Adrenal gland (tissue), 12 donors: ENCODE results near the gene PIP5K1C. TPM values are rescaled to one million over a fixed set of nuclear protein-coding genes. Genes with fewer than 3 reads are reported as not detected.
A peak's percentile ranks its signal among the peaks of the same experiment; 100 is the strongest.

Source experiments
- DNase-seq, 7 donors: peaks; one replicate each; pipeline ENCODE4 v3.0.0-alpha.2; 2019 to 2020
- H3K27ac ChIP-seq, 5 donors: fragments of 200-600 bp; sonication (generic) in 4 of 5; 1 replicate in 3 of 5; 2 replicates in 2 of 5; pipeline versions ENCODE4 v1.5.1 to v1.8.0; 2016 to 2020; ENCODE audit warnings: mild to moderate bottlenecking in 1 of 5
- H3K27me3 ChIP-seq: fragments of 200-600 bp; 2 replicates; pipeline ENCODE4 v1.8.0; 2021
- H3K36me3 ChIP-seq, 2 donors: fragments of 200-600 bp; replicated peaks in 1 of 2; 1 replicate in 1 of 2; 2 replicates in 1 of 2; pipeline versions ENCODE4 v1.5.1 to v1.8.0; 2018 to 2022
- H3K4me1 ChIP-seq, 2 donors: fragments of 200-600 bp; replicated peaks in 1 of 2; 1 replicate in 1 of 2; 2 replicates in 1 of 2; pipeline versions ENCODE4 v1.5.1 to v1.8.0; 2018 to 2021
- H3K4me3 ChIP-seq, 4 donors: fragments of 200-600 bp; sonication (generic) in 3 of 4; one replicate each; pipeline ENCODE4 v1.5.1; 2016 to 2018
- H3K9me3 ChIP-seq, 3 donors: fragments of 200-600 bp; sonication (generic) in 1 of 3; replicated peaks in 1 of 3; 1 replicate in 2 of 3; 2 replicates in 1 of 3; pipeline versions ENCODE4 v1.5.1 to v1.8.0; 2016 to 2021
- POLR2A ChIP-seq, 2 donors: fragments of 450-650 bp; IDR thresholded peaks; one replicate each; pipeline ENCODE4 v1.6.1; 2017; ENCODE audit warnings: antibody characterized with exemption in 2 of 2, mild to moderate bottlenecking in 2 of 2, moderate library complexity in 1 of 2
- WGBS, 4 donors: extraction: QIAGEN DNeasy Blood & Tissue Kit in 2 of 4; methylation state at CpG; one replicate each; pipeline versions ENCODE4 v1.1.5 to v1.1.7; 2013 to 2017; 5-methylcytosine and 5-hydroxymethylcytosine counted together
- intact Hi-C, 2 donors: fragments of 100-400 bp; cut with DNase I; formaldehyde crosslinking; loops; one replicate each; pipeline versions ENCODE4 v1.14.1 to v1.15.0; 2022 to 2023
- polyA plus RNA-seq, 3 donors: library from polyadenylated mRNA; stranded (reverse); fragments of 200-250 nt in 2 of 3; fragments of 350-450 nt in 1 of 3; fragmentation: Illumina TruSeq in 1 of 3; extraction: RNeasy Lipid Tissue Mini Kit (QIAGEN cat#74804) in 1 of 3; gene quantifications; one replicate each; pipeline ENCODE4 v1.2.3, GENCODE V29; 2013 to 2014
- total RNA-seq, 9 donors: library from RNA; depleted of rRNA in 4 of 9; stranded (reverse); fragments of >200 nt in 4 of 9; fragments of 120-200 nt in 1 of 9; fragmentation: NEBNext Ultra II Directional in 1 of 9; extraction: Animal tissue kit (Norgen Biotek cat#: 25700) in 1 of 9; gene quantifications; one replicate each; pipeline versions ENCODE4 v1.1.0 to v1.2.4, GENCODE V29; 2013 to 2023
- TF ChIP-seq, protein P1 (sequence below), 6 experiments: fragments of 450-650 bp in 4 of 6; fragments of 200-600 bp in 2 of 6; sonication (generic) in 1 of 6; IDR thresholded peaks; 1 replicate in 5 of 6; 2 replicates in 1 of 6; pipeline versions ENCODE4 v1.5.1 to v1.8.0; 2016 to 2021; ENCODE audit warnings: antibody characterized with exemption in 6 of 6, mild to moderate bottlenecking in 2 of 6, moderate library complexity in 1 of 6
- donor health status: healthy with polysubstance abuse.
- donor health status: Bipolar disorder and iron deficiency.
- donor health status: DM: yes; HTN: yes; CAD: no.
- donor health status: DM: no; HTN: no; CAD: no.
- donor health status: DM: no; HTN: no; CAD: no.
- donor health status: DM: yes; HTN: yes; CAD: no.

Gene PIP5K1C
- total and polyA plus RNA-seq, 12 donors: 4.0 to 44.7 (median 31.0) TPM

DNA sequence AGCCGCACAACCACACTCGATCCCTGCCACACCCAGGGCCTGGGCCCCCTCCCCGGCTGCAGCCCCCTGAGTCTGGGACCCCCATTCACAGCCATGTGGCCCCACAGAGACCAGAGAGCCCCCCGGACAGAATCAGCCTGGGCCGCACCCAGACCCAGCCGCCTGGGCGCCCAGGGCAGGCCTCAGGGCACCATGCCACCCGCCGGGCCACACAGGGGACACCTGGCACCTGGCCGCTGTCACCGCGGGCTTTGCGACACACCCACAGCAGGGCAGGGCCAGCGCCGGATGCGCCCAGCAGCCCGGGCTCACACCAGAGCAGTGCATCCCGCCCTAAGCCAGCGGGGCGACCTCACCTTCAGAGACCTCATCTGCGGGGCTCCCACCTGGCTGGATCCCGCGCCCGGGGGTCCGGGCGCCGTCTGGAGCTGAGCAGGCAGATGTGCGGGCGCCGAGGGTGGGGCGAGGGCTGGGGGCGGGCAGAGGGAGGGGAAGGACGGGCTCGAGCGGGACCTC is 94.0 kb downstream of the PIP5K1C start:
- Histone ChIP-seq H3K4me1 (peaks cover 42 to 57% of the 10 kb centered on the region in 2 donors), H3K4me3 (peak overlapping the region in 3 of 4 donors; percentile 62 to 73 (median 63)), H3K36me3 (no peaks in the 10 kb centered on the region), H3K27ac (peak overlapping the region in 4 of 5 donors; percentile 74 to 94 (median 80)), H3K27me3 (no peaks in the 10 kb centered on the region), H3K9me3 (no peaks in the 10 kb centered on the region)
- TF ChIP-seq, protein P1, sequence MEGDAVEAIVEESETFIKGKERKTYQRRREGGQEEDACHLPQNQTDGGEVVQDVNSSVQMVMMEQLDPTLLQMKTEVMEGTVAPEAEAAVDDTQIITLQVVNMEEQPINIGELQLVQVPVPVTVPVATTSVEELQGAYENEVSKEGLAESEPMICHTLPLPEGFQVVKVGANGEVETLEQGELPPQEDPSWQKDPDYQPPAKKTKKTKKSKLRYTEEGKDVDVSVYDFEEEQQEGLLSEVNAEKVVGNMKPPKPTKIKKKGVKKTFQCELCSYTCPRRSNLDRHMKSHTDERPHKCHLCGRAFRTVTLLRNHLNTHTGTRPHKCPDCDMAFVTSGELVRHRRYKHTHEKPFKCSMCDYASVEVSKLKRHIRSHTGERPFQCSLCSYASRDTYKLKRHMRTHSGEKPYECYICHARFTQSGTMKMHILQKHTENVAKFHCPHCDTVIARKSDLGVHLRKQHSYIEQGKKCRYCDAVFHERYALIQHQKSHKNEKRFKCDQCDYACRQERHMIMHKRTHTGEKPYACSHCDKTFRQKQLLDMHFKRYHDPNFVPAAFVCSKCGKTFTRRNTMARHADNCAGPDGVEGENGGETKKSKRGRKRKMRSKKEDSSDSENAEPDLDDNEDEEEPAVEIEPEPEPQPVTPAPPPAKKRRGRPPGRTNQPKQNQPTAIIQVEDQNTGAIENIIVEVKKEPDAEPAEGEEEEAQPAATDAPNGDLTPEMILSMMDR (IDR thresholded peaks at IDR 0.05): no peak
- no peak for TF ChIP-seq POLR2A (IDR thresholded peaks at IDR 0.05)
- DNase-seq: peak in 6 of 7 donors; percentile 53 to 69 (median 64)
- WGBS, 4 donors: 1 to 9% (median 5%) methylated on average over 16 to 35 of the region's 35 CpGs; no CpG with 5 or more reads in 1 of the 4 donors
- intact Hi-C loops: no loop called here

DNA sequence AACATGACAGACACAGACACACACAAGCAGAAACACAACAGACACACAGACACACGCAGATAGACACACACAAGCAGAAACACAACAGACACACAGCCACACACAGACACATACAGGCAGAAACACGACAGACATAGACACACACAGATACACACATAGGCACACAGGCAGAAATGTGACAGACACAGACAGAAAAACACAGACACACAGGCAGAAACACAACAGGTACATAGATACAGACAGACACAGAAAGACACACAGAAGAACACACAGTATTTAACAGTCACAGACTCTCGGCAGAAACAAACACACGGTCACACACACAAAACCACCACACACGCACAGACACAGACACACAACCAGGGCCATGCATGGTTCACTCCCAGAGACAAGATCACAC is 94.5 kb downstream of the PIP5K1C start:
- no peaks in the 10 kb centered on the region for H3K36me3 ChIP-seq
- TF ChIP-seq POLR2A (IDR thresholded peaks at IDR 0.05): no peak
- TF ChIP-seq, protein P1 (IDR thresholded peaks at IDR 0.05): no peak
- H3K27me3 ChIP-seq: no peaks in the 10 kb centered on the region
- intact Hi-C loops: no loop called here
- H3K4me1 ChIP-seq: peaks cover 42 to 57% of the 10 kb centered on the region in 2 donors
- no peaks in the 10 kb centered on the region for H3K9me3 ChIP-seq
- H3K27ac ChIP-seq: peak overlapping the region in 3 of 5 donors; percentile 78 to 94 (median 83)
- DNase-seq: peak in 1 of 7 donors; percentile 8
- 41 to 62% (median 46%) methylated on average over 5 of the region's 5 CpGs for WGBS, 4 donors
- peak overlapping the region in 2 of 4 donors; percentile 62 to 73 for H3K4me3 ChIP-seq

DNA sequence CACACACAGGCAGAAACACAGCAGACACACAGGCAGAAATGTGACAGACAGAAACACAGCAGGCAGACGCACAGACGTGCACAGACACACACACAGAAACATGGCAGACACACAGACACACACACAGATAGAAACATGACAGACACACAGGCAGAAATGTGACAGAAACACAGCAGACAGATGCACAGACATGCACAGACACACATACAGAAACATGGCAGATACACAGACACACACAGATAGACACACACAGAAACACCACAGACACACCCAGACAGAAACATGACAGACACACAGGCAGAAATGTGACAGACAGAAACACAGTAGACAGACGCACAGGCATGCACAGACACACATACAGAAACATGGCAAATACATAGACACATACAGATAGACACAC is 94.9 kb downstream of the PIP5K1C start:
- DNase-seq: no peak
- 50 to 62% (median 61%) methylated on average over 3 of the region's 3 CpGs for WGBS, 4 donors
- H3K36me3 ChIP-seq: no peaks in the 10 kb centered on the region
- intact Hi-C loops: no loop called here
- H3K4me1 ChIP-seq: peaks cover 42 to 57% of the 10 kb centered on the region in 2 donors
- TF ChIP-seq, protein P1 (IDR thresholded peaks at IDR 0.05): no peak
- TF ChIP-seq POLR2A (IDR thresholded peaks at IDR 0.05): no peak
- peak overlapping the region in 1 of 4 donors; percentile 62 for H3K4me3 ChIP-seq
- H3K27me3 ChIP-seq: no peaks in the 10 kb centered on the region
- H3K27ac ChIP-seq: peak overlapping the region in 1 of 5 donors; percentile 94
- no peaks in the 10 kb centered on the region for H3K9me3 ChIP-seq

DNA sequence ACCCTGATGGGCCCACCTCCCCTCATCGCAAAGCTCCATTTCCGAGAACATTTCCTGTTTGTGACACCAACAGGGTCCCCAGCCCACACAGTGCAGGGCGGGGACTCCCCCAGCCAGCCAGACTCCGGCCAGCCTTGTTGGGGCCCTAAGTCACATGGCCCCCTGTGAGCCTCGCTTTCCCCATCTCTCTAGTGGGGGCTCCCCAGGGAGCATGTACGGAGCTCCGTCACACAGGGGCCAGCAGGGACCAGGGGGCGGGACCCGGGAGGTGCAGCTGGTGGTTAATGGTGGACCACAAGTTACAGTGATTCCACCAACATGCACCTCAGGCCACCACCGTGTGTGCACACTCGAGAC is 95.3 kb downstream of the PIP5K1C start:
- intact Hi-C loops: no loop called here
- H3K27ac ChIP-seq: peak overlapping the region in 3 of 5 donors; percentile 38 to 94 (median 69)
- H3K4me3 ChIP-seq: peak overlapping the region in 1 of 4 donors; percentile 62
- peaks cover 42 to 57% of the 10 kb centered on the region in 2 donors for H3K4me1 ChIP-seq
- no peaks in the 10 kb centered on the region for H3K27me3 ChIP-seq
- no peaks in the 10 kb centered on the region for H3K36me3 ChIP-seq
- no peaks in the 10 kb centered on the region for H3K9me3 ChIP-seq
- no peak for TF ChIP-seq POLR2A (IDR thresholded peaks at IDR 0.05)
- TF ChIP-seq, protein P1 (IDR thresholded peaks at IDR 0.05): no peak
- 55 to 71% (median 57%) methylated on average over 5 to 11 of the region's 11 CpGs for WGBS, 4 donors
- peak in 2 of 7 donors; percentile 22 to 26 for DNase-seq
